GM19025 (cell line): Measurements from ENCODE around the gene GPANK1.
"Not testable (repeated sequence)": the region's sequence is repeated elsewhere in the genome, so short reads cannot be mapped to it uniquely, and the experiment has no call there.

ENCODE experiments used
- ATAC-seq: cut with Tn5 transposase; IDR thresholded peaks from one replicate; pipeline ENCODE4 v1.9.1; 2021; ENCODE audit warnings: mild to moderate bottlenecking, low read depth, moderate library complexity; ENCODE audit not compliant: unreplicated experiment

Gene GPANK1

DNA sequence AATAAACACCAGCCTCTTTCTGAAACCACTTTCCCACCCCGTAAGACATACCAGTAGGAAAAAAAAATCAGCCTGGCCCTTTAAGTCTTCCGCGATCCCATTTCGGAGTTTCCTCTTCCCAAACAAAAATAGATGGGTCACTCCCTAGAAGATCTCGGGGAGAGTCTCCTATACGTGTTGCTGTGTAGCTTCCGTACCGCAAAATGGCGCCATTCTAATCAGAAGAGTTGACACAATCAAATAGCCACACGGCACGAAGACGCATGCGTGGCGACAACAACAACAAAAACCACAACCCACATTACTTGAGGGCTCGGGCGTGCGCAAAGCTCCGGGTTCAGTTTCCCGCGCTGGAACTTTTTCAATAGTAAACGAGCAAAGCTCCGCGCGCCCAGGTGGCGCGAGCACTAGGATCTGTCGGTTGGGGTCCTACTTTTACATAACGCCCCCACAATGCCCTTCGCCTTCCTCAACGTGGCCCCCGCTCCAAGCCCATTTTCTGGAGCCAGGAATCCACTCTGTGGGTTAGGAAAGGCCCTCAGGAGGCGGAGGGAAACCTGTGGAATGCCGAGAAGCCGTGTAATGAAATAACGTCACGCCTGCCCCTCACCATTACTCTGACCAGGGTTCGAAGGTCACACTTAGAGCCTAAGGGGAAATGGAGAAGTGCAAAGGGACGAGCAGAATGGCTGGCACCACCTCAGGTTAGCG lies at the start of gene GPANK1:
Gene GPANK1, minus strand, starts transcription at position 208 of the 711 bp plus-strand sequence. CDS start 519 bp downstream, outside the sequence.
- peak; percentile 34 for ATAC-seq

DNA sequence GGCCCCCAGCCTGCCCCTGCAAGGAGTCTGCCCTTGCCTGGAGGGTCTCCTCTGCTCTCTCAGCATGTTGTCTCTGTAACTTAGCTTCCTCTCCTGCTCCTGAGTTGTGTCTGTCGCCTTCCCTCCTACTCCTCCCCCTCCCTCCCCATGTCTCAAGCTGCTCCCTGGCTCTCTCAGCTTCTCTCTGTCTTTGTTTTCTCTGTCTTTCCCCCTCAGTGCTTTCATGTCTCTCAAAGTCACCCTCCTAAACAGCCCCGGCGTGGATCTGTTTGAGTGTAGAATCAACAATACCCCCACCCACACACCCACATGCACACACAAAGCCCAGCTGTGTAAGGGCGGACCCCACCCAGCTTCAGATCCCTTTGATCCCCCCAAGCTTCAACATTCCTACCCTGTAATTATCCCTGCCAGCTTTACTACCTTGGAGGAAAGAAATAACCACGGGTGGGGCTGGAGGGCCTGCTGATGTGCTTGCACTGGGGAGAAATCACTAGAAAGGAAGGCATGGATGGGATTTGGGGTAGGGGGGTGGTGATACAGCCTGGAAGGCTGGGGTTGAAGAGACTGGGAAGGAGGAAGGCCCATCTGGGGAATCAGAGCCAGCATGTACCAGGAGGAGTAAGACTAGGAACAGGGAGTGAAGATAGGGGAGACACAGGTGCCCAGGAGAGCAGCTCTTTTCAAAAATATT lies 49.3 kb upstream of the GPANK1 start:
- no peak for ATAC-seq

DNA sequence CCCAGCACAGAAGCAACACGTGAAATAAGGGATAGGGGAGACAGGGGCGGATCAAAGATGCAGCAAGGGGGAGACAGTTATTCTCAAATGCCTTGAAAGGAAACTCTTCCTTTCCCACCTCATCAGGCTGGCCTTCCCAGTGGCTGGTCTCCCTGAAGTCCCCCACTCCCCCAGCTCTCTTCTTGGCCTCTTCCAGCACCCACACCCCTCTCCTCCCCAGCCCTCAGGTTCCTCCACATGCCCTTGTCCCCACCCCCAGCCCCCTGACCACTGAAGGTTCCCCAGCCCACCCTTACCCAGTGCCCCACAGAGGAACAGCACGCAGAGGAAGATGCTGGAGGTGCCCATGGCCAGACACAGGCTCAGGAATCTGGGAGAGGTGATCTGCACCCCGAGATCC lies 48.7 kb upstream of the GPANK1 start:
- no peak for ATAC-seq

DNA sequence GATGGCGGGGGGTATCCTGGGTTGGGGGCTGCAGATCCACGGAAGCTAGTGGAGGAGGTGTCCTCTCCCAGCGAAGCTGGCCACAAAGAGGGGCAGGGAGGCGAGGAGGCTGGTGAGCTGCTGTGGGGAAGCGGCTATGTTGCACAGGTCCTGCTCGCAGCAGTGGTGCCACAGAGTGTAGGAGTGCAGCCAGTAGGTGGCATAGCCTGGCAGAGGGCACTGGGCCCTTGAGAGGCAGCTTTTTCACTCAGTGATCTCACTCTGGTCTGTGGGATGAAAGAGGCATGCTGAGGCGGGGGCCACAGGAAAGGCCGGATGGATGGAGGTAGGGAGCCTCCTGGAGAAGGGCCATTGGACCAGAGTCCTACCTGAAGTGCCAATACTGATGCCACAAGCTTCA lies 47.5 kb upstream of the GPANK1 start:
- ATAC-seq: no peak

DNA sequence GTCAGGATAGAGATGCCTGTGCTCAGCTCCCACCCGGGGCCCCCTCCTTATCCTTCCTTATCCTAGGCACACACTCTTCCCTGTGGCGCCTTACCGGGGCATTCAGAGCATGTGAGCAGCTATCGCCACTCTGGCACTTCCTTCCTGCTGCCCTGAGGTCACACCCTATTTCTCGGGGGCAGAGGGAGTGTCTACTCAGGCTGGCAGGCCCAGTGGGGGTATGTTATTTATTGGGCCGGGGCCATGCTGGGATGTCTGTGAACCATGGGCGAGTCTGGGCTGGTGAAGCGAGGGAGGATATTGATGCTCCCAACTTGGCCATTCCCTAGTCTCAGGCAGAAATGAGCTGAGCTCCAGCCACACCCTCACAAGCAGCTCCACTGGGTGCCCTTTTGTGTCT lies 46.4 kb upstream of the GPANK1 start:
- no peak for ATAC-seq

GRCh38 chr6:31710523-31711219 lies 45.9 kb upstream of the GPANK1 start:
- no peak for ATAC-seq

GRCh38 chr6:31709157-31709556 lies 44.4 kb upstream of the GPANK1 start:
- ATAC-seq: not testable (repeated sequence)

DNA sequence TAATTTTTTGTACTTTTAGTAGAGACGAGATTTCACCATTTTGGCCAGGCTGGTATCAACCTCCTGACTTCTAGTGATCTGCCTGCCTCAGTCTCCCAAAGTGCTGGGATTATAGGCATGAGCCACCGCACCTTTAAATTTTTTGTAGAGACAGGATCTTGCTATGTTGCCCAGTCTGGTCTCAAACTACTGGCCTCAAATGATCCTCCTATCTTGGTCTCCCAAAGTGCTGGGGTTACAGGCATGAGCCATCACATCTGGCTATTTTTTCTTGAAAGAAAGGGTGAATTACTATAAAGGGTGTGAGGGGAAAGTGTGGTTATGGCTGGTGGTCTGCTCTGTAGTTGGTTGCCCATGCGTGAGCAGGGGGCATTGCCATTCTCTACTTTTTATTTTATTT lies 43.4 kb upstream of the GPANK1 start:
- no peak for ATAC-seq

GRCh38 chr6:31707701-31708100 lies 42.9 kb upstream of the GPANK1 start:
- no peak for ATAC-seq

DNA sequence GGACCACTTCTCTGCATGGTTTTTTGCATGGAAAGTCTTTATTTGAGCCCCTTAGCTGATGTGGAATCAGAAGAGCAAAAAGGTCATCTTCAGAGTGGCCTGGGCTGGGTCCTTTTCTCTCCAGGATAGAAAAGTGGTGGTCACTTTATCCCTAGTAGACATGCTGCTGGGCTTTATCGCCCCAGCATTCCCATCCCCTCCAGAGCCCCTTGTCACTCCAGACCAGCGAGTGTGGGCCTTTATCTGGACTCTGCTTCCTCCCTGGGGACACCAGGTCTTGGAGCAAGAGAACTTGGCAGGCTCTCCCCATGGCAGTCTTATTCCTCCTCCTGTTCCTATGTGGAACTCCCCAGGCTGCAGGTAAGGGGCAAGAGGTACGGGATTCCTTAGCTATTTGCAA lies 41.8 kb upstream of the GPANK1 start, which contains the start of gene LY6G6F:
Gene LY6G6F, plus strand, starts transcription at position 268 of the 400 bp plus-strand sequence. Its CDS starts 41 bp downstream, at position 309.
- no peak for ATAC-seq

GRCh38 chr6:31705931-31706330 lies 41.1 kb upstream of the GPANK1 start:
- ATAC-seq: no peak

GRCh38 chr6:31702819-31703716 lies 38.3 kb upstream of the GPANK1 start, which contains the start of gene ABHD16A:
Gene ABHD16A (minus strand): TSS chr6:31703324. CDS start chr6:31703281, 43 bp downstream.
- ATAC-seq: peak; percentile 92

DNA sequence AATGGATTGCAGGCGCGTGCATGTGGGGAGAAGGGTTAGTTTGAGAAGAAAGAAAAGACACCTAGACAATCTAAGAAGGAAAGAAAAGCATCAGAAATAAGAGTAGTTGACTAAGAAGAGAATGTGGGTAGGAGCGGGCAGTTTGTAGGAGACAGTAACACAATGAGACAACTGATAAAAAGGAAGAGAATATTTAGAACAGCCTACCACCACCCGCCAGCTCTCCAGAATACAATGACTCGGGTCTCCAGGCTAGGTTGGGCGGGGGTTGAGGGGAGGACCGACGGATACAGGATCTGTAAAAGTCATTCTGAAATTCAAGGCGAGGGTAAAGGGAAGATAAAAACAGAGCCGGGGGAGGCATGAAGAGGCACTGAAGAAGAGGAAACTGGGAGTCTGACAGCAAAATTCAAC lies 37.6 kb upstream of the GPANK1 start:
- no peak for ATAC-seq

DNA sequence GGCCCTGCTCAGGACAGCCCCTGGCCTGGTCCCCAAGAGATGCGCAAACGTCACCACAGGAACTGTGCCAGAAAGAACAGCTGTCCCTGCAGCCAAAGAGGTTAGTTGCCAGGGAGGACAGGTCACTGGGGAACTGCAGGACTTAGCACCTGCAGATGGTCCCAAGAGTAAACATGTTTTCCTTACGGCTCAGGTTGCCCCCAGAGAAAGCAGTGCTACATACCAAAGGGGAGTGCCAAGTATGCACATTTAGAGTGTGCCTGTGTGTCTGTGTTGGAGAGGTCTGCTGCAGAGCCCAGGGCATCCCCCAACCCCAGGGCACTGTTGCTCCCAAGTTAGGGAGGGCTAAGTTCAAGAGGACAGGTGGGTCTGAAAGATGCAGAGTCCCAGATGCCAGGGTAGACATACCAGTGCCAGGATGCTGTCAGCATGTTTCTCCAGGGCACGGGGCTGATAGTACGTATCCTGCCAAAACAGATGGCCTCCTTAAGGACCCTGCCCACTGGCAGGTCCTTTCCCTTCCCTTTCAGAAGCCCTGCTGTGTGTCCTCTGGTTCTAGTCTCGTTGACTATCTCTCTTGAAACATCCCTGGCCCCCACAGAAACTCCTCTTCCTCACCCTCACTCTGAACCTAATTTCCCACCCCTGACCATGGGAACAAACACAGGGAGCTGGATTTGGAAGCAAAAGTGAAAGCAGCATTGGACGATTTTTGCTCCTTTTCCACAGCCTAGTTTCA lies 37.0 kb upstream of the GPANK1 start:
- ATAC-seq: no peak

- no peak for ATAC-seq
These were observed 36.1 kb upstream of the GPANK1 start for GRCh38 chr6:31700740-31701401.

- no peak for ATAC-seq
These were observed 32.8 kb upstream of the GPANK1 start for GRCh38 chr6:31697555-31697954.

GRCh38 chr6:31693535-31693934 lies 28.7 kb upstream of the GPANK1 start:
- ATAC-seq: no peak

DNA sequence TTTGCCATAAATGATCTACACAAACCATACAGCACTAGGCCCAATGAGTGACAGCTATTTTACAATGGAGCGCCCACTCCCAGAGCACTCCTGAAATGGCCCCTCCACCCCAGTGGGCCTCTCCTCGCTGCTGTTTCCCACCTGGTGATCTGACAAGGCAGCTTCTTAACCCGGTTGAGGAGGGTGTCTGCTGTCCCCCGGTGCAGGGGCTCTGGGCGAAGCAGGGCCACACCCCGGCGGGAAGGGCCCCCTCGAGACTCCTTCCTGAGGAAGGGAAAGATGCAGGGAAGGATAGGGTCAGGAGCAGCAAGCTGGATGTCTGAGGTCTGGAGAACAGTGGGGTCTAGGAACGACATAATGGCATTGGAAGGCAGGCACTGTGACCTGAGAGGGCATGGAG lies 28.1 kb upstream of the GPANK1 start:
- ATAC-seq: no peak

DNA sequence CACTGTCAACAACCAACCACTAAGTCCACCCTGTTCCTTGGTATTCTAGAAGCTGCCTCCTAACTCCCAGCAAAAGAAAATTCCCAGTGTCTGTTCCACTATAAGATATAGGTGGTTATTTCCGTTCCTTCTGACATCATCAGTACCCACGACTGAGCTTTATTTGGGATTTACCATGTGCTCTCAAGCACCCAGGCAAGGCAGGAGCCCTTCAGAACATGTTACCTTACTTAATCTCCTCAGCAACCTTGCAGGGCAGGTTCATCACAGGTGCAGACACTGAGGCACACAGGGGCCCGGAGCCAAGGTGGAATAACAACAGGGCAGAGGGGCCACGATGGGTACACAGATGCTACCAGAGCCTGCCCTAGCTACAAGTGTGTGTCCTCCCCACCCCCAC lies 27.6 kb upstream of the GPANK1 start:
- ATAC-seq: no peak
